ENCODE data around the gene BCR.

Gene BCR

DNA sequence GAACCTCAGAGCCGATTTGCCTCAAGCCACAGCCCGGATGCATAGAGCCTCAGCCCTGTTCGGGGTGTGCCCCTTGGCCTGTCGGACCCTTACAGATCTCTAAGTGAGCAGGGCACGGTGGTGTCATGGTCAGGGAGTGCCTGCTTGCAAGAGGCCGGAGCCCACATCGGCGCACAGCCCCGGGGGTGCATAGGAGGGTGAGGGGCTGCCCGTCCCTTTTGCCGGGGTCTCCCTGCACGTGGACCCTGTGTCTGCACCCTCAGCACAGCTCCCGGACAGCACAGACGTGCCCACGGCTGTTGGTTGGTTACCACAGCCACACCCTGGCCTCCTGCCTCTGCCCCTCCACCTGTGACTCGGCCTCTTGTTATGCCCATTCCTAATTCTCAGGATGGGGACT, 28.5 kb upstream of the BCR start:
- no peak for DNase-seq (ENCODE audit: low read depth)

DNA sequence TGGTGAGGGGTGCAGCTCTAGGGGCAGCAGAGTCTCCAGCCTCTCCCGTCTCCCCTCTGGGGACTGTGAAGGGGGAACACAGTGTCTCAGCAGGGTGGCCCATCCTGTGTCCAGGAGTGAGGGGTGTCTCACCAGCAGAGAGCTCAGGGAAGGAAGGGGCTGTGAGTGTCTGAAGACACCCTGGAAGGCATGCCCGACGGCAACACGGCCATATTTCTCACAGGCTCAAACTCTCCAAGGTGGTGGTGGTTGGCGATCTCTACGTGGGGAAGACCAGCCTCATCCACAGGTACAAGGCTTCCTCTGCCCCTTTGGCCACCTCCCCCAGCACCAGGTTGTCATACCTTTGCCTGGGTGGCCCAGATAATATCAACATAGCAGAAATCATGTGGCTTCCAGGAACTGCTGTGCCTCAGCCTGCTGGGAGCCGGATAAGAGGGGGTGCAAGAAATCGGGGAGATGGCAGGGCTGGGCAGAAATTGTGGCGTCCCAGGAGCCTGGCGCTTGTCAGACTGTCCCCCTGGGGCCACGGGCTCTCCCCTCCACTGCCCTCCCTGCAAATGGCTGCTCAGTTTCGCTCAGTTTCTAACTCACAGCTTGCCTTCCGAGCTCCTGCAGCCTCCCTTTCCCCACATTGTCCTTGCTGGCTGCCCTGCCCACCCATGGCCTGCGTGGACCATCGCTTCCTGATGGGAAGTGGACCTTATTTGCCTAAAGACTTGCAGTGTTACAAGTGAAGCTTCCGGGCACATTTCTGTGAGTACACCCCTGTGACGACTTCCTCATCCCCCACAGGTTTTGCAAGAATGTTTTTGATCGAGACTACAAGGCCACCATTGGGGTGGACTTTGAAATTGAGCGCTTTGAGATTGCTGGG, 27.8 kb upstream of the BCR start:
- no peak for DNase-seq (ENCODE audit: low read depth)

DNA sequence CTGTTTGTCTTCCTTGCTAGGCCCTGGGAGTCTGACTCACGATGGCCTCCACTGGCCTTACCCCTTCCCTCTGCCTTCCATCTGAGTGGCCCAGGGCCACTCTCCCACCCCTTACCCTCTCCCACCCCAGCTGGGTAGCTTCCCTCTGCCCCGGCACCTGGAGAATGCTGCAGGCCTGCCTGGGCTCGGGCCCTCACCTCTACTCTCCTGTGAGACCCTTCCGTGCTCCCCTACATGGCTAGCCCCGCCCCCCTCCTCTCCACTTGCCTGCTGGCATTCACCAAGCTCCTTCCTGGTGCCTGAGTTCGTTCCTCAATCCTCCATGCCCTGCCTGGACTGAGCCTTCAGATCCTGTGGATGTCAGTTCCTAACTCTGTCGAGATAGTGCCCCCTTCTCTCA, 26.3 kb upstream of the BCR start:
- no peak for DNase-seq (ENCODE audit: low read depth)

DNA sequence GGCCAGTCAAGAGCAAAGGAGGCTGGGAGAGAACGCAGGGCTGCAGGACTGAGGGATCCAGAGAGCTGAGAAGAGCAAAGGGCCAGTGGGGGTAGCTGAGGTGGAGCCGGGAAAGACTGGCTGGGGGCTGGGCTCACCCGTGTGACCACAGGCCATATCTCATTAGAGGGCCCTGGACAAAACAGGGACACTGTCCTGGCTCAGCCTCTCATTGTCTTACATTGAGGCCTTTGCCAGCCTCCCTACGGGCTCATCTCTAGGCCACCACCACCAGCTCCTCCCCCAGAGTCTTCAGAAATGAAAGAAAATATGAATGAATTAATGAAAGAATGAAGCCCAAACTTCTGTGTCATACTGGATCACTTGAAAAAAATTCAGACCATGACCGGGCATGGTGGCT, 25.8 kb upstream of the BCR start:
- DNase-seq (ENCODE audit: low read depth), result no peak

DNA sequence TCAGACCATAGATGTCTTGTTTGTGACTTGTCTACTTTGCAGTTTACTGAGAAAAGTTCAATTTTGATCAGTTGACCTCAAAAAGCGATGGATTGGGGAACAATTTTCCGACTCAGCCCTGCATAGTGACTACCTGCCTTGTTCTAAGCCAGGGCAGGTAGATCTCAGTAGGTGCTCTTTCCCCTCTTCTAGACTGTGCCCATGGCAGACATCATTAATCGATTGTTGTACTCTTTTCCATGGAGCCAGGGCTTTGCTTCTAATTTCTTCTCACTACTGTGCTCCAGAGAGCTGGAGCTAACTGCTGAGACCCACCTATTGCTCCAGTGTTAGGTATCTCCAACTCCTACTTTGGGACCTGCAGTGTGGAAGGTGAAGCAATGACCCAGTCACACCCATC, 25.2 kb upstream of the BCR start:
- no peak for DNase-seq (ENCODE audit: low read depth)

DNA sequence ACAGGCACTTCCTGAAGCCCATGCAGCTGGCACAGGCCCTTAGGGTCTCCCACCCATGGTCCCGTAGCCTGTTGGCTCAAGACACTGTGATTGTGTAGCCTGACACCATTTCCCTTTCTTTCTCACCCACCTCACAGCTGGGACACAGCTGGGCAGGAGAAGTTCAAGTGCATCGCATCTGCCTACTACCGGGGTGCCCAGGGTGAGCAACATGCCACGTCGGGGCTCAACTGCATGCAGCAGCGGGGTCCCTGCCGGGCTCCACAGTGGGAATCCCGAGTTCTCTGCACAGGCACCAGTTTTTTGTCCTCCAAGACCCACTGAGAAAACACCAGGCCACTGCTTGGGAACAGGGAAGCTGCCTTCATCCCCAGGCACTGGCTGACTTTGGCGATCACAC, 24.5 kb upstream of the BCR start:
- no peak for DNase-seq (ENCODE audit: low read depth)

DNA sequence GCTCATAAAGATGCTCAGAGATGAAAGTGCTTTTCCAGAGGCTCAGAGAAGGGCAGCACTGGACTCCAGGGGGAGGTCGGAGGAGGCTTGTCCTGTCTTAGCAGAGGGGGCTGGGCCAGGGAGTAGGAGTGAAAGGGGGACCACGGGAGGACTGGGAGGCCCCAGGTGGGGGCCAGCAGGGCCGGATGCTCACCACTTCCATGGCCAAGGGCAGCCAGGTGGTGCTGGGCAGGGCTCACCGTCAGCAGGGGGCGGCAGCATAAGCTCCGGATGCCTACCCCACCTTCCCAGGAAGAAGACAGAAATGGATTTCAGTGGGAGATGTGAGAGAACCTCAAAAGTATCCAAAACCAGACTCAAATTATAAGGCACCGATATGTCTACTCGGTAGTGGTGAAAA, 24.0 kb upstream of the BCR start:
- DNase-seq (ENCODE audit: low read depth), result no peak

DNA sequence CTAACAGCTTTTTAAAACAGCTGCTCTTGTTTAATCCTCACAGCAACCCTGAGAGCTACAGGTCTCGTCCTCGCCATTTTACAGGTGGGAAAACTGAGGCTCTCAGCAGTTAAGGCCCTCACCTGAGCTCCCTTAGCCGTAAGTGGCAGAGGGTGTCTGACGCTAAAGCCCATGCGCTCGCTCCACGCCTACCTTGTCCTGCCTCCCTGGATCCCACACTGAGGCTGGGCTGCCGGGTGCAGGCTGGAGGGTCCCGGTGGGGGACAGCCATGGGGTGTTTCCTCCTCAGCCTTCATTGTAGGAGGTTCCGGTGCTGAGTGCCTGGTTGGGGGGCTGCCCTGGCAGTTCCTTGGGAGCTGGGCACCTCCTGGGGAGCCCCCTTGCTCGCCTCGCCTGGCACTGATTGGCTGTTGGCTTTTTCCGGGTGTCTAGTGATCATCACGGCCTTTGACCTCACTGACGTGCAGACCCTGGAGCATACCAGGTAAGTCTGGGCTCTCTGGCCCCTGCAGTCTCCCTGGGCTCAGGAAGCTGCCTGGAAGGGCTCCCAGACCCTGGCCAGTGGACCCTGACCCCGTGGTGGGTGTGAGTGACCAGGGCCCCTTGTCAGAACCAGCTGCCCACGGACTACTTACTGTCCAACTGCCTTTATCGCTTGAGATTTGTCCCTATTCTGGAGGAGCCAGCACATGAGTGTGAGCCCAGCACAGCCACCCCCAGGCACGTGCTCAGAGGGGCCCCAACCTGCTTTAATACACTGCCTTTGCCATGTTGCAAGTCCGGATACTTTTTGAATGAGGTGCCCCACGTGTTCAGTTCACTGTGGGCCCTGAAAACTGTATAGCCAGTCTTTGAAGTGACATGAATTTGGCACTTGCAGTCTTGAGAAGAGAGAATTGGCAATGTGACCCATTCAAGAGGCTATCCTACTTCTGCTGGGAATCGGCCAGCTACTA, 22.5 kb upstream of the BCR start:
- DNase-seq (ENCODE audit: low read depth), result no peak

DNA sequence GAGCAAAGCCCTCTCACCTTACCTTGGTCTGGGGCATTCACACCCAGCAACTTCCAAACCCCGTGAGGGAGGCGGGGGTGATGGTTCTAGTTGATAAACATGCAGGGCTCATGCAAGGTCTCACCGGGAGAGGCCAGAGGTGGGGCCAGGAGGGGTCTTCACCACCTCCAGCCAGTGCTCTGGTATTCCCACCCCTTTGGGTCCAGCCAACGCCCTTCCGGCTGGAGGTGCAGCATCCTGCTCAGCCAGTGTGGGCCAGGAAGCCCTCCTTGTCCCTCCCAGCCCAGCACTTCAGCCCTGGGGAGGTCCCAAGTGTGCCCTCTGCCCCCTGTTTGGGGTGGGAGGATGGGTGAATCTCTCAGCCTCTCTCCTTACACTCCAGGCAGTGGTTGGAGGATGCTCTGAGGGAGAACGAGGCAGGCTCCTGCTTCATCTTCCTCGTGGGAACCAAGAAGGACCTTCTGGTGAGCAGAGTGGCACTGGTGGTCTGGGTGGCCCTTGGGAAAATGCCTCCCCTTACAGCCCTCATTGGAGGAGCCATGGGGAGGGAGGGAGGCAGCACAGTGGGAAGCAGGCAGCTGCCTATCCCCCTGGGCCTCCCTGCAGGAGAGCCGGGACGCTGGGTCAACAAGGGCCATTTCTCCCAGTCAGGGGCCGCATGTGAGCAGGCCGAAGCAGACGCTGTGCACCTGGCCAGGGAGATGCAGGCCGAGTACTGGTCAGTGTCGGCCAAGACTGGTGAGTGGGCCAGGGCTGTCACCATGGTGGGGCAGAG, 21.6 kb upstream of the BCR start:
- DNase-seq (ENCODE audit: low read depth), result no peak

DNA sequence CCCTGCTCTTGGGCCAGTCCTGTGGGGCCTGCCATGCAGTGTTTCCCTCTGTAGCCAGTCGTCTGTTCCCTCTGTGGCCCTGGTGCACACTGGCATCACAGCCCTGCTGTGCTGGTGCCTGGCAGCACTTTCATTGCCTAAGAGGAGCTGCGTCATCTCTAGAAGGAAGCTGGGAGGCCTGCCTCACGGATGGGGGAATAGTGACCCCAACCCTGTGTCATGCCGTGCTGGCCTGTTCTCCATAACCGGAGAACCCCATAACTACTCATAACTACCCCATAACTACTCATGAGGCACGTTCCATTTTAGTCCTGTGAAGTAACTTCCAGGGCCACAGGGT, 21.0 kb upstream of the BCR start:
- no peak for DNase-seq (ENCODE audit: low read depth)

DNA sequence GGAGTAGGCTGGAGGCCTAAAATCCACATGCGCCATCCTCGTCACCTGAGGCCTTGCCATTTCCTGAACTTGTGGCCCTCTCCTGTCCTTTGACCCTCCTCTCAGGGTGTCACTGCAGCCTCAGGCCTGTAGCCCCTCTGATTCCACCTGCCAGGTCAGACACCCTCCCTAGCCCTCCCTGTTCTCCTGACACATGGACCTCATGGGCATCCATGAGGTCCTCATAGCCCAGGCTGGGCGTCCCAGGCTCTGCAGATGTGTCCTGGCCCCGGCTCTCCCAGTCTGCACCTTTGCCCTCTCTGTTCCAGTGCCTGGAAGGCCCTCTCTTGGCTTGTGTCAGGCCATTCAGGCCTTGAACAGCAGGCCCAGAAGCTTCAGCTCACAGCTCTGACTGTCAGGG, 19.3 kb upstream of the BCR start:
- DNase-seq (ENCODE audit: low read depth), result no peak

DNA sequence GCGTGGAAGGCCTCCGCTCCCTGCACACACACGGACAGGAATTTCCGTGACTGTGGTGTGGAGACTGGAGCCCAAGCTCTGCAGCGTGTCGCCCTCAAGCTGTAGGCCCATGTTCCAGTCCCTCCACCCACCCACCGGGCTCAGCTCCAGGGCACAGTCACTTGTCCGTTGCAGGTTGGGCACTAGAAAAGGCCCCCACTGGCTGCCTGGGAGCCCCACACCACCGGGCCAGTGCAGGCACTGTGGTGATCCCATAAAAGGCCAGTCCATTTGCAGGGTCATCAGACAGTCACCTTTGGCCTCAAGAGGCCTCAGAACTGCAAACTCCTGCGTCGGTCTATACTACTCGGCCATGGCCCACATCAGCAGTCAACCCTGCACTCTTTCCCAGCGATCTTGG, 18.7 kb upstream of the BCR start:
- DNase-seq (ENCODE audit: low read depth), result no peak

DNA sequence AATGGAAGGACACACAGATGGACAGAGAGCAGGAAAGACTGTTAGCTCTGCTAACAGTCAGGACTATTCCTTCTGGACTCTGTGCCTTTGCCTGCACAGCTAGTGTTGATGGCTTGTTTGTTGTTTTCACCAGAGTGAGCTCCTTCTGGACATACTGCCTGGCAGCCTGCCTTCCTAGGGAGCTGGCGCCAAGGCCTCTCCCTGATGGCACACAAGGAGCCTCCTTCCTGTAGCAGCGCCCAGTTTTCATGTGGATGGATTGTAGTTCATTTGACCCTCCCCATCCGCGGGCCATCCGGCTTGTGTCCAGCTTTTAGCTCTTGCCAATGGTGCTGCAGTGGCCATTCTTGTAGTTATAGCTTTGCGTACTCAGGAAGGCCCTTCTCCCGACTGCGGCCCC, 16.6 kb upstream of the BCR start:
- no peak for DNase-seq (ENCODE audit: low read depth)

DNA sequence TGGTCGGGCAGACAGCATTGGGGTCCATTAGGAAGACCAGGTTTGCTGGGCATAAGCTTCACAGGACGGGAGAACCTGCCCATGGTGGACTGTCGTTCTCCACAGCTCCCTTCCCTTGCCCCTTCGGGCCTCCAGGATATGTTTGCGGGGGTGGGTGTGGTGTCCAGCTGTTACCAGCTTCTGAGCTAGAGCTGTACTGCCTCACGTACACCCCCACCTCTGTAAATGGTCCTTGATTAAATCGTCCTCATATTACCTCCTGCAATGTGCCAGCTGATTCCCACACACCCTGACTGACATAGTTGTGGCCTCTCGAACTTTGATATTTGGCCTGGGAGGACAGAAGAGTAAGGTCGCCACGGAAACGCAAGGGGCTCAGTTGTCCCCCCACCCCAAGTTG, 16.2 kb upstream of the BCR start:
- DNase-seq (ENCODE audit: low read depth), result no peak

DNA sequence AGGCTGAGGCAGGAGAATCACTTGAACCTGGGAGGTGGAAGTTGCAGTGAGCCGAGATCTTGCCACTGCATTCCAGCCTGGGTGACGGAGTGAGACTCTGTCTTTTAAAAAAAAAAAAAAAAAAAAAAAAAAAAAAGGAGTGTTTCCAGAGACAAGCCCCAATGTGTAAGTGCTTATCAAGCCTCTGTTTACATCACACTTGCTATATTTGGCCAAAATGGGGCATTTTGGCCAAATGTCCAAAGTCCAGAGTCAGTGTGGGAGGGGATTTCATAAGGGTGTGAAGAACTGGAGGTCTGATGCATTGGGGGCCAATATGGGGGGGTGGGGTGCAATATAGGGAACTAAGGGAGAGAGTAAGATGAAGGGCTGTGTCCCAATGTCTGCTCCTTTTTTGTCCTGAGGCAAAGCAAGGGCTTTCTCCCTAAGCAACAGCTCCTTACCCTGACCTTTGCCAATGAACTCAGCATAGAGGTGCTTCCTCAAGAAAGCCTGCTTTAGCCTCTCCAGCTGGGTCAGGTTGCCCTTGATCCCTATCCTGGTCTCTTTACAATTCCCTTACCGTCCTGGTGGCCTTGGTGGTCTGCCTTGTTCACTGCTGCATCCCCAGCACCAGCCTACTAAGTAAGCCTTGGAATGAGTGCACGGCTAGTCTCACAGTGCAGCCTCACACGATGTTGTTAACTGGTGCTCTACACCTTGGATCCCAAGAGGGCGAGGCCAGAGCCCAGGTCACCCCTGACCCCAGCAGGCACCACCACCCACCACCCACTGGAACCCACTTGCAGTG, 14.1 kb upstream of the BCR start:
- DNase-seq (ENCODE audit: low read depth), result no peak

DNA sequence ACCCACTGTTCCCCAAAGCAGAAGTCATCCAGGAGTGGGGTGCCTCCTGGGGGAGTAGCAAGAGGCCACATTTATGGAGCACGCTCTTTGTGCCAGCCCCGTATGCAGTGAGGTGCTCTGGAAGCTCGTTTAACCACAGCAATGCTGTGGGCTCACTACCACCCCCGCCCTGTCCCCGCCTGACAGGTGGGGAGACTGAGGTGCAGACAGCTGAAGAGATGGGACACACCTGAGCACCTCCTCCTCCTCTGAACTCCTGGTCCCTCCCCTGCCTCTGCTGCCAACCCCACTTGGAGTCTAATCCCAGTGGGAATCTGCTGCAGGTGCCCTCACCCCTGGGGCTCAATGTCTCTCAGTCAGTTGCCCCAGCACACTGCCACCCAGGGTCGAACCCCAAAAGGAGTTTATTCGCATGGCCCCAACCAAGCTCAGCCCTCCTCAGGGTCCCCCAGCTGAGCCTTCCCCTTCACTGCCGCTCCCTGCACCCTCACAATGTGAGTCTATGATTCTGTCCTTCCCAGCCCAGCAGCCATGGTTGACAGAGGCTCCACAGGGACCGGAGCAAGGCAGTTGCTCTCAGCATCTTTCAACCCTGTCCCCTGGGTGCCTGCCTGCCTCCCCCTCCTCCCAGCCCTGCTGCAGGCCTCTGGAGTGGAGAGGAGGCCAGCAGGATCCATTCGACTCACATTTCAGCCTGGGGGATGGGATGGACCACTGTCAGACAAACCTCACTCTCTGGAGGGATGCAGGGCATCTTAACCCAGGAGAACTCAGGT, 13.3 kb upstream of the BCR start:
- DNase-seq (ENCODE audit: low read depth), result no peak

DNA sequence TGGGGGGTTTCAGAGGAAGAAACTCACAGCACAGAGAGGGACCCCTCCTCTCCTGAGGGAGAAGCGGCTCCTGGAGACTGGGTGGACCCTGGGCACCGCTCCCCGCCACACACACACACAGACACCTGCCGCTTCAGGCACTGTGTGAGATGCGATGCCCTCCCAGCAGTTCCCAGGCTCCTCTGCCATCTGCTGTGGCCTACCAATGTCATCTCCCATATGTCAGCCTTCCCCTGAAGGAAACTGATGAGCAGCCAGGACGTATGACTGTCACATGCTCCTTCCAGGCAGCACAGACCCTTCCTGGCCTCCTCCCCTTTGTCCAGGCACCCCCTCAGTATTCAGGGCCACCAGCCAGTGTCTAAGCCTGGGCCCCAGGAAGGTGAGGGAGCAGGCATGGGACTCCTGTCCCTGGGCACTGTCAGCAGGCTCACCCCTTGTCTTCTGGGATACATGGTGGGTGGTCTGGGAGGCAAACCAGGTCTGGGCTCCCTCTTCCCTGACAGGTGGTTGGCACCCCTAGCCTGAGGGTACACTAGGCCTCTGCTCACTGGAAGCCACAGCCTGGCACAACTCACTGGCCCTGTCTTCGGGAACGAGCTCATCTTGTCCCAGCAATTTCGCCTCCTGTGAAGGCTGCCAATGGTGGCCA, 11.8 kb upstream of the BCR start:
- no peak for DNase-seq (ENCODE audit: low read depth)

DNA sequence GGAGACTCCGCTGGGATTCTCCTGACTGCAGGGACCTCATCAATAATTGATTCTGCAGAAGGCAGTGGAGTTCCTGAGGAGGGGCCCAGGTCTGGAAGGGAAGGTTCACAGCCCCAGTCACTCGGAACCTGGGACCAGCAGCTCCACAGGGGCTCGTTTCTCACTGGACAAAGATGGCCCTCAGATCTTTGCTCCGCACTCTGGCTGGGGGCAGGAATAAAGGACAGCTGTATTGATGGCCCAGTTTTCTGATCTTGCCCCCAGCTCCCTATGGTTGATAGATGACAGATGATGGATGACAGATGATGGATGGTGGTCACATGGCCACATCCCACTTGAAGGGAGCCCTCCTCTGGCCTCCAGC, 11.3 kb upstream of the BCR start:
- no peak for DNase-seq (ENCODE audit: low read depth)

DNA sequence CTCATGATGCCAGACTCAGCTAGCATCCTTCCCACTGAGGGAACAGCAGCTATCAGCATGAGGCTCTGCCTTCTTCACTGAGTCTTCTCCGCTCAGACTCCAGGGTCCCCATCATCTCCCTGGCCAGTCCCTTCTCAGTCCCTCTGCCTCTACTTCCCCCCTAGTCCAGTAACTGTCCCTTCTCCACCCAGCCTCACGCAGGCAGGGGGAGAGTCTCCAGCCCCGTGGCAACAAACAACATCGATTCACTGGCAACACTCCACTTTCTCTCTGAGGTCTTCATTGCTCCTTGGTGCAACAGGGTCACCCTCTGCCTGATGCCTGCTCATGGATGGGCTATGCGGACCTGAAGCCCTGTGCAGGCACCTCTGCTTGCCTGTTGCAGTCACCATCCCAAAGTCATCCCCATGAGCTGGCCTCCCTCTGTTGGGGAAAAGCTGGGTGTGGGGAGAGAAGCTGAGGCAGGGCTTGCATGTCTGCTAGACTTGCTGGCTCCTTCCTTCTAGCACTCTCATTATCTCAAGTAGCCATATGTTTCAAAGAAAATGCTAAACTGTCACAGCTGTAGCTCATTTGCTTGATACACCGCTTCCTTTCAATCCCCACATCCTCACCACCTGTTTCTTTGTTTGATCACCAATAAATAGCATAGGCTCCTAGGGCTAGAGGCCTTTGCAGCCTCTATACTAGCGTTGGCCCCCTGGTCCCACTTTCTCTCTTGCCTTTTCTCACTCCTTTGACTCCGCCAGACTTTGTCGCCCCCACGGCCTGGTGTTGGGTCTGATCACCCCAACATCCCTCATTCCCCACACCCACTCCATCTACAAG, 4.3 kb upstream of the BCR start:
- no peak for DNase-seq (ENCODE audit: low read depth)

DNA sequence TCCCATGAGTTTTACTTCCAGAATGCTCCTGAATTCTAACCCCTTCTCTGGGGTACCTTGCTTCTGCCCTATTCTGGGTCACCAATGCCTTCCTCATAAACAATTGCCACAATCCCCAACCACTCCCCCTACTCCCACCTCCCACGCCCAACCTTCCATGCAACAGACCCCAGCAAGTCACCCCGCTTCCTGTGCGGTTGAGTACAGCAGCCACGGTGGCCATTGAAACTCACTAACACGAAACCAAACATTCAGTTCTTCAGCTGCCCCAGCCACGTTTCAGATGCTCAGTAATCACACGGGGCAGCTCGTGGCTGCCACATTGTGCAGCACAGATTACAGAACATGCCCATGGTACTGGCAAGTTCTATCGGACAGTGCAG, 3.7 kb upstream of the BCR start:
- no peak for DNase-seq (ENCODE audit: low read depth)
